SK-N-SH (cell line): ENCODE measurements around the gene P2RX5.

ENCODE experiments used
- RFX5 ChIP-seq: IDR thresholded peaks from 2 replicates; pipeline ENCODE4 v1.6.1; 2012; ENCODE audit warnings: mild to moderate bottlenecking, improper control_type of control experiment, low read length
- RXRA ChIP-seq: IDR thresholded peaks from 2 replicates; pipeline ENCODE4 v1.4.0; 2012; ENCODE audit warnings: low read depth, mild to moderate bottlenecking, borderline replicate concordance
- TF ChIP-seq, protein P1 (sequence below): IDR thresholded peaks from 2 replicates; pipeline ENCODE4; 2012
- TF ChIP-seq, protein P2 (sequence below): fragments of 200-600 bp; sonication (generic); IDR thresholded peaks from 2 replicates; pipeline ENCODE4 v1.6.1; 2017; ENCODE audit warnings: antibody characterized with exemption, mild to moderate bottlenecking, moderate library complexity

DNA sequence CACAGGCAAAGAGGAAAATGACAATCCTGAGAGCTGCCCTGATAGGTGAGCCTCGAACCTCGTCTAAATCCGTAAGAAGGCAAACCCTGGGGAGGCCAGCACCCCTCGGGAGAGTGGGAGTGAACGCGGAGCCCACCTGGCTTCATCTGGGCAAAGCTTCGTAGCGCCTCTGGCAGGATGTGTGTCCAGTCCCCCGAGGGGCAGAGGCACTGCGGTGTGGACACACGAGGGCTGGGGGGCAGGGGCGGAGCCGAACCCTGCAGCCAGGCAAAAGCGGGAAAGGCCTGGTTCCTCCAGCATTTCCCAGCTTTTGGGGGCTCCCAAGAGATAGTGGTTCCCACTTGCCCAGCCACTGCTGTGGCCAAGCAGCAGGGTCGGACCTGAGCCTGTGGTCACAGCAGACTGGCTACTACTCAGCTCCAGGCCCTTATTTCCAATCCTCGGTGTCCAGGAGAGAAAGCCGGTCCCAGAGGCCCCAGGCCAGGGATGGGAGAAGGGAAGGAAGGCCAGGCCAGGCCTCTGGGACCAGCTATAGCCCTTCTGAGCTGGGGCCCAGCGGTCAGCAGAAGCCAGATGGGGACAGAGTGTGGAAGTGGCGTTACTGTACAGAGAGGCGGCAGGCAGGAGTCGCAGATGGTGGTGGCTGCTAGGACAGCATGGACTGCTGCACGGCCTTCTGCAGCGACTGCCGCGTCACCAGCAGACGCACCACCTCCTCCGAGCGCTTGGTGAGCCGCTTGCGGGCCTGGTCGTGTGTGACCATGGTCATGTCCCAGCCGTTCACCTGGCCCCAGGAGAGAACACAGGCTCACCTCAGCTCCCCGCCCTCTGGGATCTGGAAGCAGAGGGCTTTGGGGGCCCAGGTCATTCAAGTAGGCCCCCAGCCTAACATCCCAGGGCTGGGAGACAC is 32.6 kb downstream of the P2RX5 start:
- TF ChIP-seq, protein P1, sequence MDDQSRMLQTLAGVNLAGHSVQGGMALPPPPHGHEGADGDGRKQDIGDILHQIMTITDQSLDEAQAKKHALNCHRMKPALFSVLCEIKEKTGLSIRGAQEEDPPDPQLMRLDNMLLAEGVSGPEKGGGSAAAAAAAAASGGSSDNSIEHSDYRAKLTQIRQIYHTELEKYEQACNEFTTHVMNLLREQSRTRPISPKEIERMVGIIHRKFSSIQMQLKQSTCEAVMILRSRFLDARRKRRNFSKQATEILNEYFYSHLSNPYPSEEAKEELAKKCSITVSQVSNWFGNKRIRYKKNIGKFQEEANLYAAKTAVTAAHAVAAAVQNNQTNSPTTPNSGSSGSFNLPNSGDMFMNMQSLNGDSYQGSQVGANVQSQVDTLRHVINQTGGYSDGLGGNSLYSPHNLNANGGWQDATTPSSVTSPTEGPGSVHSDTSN, result no peak
- TF ChIP-seq RFX5 (no peak), RXRA (no peak)
- TF ChIP-seq, protein P2, sequence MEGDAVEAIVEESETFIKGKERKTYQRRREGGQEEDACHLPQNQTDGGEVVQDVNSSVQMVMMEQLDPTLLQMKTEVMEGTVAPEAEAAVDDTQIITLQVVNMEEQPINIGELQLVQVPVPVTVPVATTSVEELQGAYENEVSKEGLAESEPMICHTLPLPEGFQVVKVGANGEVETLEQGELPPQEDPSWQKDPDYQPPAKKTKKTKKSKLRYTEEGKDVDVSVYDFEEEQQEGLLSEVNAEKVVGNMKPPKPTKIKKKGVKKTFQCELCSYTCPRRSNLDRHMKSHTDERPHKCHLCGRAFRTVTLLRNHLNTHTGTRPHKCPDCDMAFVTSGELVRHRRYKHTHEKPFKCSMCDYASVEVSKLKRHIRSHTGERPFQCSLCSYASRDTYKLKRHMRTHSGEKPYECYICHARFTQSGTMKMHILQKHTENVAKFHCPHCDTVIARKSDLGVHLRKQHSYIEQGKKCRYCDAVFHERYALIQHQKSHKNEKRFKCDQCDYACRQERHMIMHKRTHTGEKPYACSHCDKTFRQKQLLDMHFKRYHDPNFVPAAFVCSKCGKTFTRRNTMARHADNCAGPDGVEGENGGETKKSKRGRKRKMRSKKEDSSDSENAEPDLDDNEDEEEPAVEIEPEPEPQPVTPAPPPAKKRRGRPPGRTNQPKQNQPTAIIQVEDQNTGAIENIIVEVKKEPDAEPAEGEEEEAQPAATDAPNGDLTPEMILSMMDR, result no peak
